GM19193 (cell line): ENCODE data around the gene TMF1.

Experiments used
- POLR2A ChIP-seq: IDR thresholded peaks from 4 replicates; pipeline ENCODE4 v1.6.1; 2011; ENCODE audit not compliant: insufficient read depth, insufficient read length; ENCODE audit errors: extremely low read depth

Gene TMF1

DNA sequence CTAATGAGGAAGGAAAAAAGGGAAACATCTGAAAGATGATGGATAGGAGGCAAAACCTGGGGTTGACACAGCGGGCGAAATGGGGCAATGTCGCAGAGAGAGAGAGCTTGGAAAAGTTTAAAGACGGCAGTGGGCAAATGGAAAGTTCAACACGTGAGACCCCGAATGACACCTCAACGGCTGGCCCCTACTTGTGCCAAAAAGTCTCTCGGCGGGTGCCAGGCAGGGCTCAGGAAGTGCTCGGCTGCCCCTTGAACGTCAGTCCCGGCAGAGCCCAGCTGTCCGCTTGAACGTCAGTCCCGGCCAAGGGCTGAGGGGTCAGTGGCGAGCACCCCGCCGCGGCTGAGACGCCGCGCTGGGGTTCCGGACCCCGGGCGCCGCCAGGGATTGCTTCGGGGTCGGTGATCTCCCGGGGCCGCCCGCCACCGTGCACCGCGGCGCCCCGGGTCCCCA lies 39.3 kb downstream of the TMF1 start:
- TF ChIP-seq POLR2A = no peak

DNA sequence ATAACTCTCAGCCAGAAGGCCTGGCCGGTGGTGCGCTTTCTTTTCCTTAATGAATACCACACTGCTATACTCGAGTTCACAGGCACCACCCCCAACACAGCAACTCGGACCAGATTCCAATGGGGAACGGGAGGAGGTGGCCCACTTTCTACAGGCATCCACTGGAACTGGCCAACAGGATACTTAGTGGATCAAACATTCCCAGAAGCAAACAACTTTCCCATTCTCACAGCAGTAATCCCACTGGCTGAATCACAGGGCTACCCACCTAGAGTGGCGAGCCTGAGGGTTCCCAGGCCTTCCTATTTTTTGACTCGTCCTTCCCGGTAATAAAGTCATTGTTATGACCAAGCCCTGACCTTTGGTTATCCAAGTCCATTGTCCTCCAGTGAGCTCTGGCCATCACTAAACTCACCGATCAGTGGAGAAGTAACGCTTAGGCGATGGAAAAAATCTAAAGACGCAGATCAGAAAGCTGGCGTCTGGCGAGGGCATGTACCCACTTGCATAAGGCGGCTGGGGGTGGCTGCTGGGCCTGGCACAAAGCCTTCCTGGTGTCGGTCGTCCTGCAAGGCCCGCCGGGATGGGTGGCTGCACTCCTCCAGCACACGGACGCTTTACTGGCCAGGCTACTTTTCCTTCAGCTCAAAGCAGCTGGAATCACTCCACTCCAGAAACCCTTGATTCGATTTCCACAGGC lies 39.9 kb downstream of the TMF1 start:
- TF ChIP-seq POLR2A = no peak

DNA sequence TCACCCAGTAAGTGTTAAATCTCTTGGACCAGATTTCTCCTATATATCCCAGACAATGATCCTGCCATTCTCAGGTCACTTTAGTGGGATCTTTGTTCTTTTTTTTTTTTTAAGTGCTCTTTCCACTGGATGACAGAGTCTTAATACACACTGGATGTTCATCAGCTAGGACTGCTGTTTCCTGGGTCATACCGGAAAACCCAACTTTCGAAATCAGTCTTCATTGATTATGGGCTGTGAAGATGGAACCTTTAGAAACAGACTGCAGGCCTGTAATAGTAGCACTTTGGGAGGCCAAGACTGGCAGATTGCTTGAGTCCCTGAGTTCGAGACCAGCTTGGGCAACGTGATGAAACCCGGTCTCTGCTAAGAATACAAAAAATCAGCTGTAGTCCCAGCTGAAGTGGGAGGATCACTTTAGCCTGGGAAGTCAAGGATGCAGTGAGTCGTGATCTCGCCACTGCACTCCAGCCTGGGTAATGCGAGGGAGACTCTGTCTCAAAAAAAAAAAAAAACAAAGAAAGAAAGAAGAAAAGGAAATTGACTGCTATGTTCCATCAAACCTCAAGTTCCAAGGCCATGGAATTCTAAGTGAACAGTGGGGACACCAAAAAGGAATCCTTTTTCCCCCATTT lies 40.9 kb downstream of the TMF1 start:
- TF ChIP-seq POLR2A = no peak

DNA sequence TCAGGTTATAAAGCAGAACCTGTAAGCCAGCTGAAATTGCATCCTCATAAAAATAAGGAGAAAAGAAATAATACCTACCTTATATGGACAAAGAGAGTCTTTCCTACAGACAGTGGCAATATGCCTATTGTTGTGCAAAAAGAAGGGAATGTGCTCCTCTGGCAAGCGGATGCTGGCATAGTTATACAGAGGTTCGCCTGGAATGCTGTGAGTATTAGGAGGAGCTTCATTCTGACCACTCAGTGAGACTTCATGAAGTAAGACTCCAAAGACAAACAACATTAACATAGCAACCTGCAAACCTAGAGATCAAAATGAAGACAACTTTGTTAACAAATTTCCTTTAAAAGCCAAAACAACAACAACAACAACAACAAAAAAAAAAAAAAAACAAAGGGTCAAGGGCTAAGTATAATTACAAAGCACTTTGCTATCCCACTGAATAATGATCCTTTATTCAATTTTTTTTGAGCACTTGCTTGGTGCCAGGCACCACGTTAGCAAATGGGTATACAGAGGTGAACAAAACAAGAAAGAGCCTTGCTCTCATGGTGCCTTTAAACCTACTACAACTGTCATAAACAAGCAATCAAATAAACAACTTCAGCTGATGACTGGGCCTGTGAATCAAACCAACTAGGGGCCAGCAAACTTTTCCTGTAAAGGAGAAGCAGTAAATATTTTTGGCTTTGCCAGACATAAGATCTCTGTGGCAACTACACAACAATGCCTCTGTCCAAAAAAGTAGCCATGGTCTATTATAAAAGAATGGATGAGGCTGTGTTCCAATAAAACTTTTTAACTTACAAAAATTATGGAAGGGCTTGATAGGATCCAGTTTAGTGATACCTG lies 42.3 kb downstream of the TMF1 start:
- no peak for TF ChIP-seq POLR2A

DNA sequence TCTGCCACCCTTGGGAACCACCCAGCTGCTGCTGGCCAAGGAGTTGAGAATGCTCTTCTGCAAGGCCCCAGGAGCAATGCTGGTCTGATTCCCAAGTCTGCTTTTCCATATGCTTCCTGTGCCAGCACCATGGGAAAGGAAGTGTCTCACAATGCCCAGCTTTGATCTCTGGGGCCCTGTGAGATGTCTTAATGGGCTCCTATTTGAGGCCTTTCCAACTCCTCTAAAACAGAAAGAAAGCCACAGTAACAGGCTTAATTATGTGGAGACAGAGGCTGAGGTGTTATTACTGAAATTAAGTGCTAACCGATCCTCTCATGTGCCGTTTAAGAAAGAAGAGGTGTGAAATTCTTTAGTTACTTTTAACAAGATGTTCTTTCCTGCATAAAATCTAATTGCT lies 43.2 kb downstream of the TMF1 start:
- no peak for TF ChIP-seq POLR2A

DNA sequence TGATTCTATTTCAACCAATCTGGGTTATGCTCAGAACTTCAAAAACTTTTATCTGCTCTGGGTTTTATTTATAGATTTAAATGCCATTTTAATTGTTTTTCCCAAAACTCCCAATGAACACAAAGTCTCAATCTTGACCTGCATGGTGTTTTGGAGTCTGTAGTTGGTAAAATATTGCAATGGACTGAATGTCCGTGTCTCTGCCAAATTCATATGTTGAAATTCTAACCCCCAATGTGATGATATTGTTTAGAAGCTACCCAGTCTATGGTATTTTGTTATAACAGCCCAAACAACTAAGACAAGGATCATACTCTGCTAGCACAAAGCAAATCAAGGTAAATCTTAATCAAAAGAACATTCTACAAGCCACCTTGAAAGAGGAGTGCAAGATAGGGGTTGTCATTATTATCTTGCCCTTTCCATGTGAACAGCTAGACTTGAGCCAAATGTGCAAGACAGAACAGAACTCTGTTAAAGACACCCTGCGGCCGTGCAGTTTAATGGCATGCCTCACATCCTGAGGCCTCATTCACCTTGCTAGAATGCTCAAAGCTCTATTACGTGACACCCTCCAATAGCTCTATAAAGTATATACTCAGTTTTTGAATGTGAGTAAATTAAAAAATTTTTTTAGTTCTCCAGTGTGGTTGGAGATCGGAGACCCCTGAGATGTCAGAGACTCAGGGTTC lies 46.2 kb downstream of the TMF1 start:
- TF ChIP-seq POLR2A = no peak

DNA sequence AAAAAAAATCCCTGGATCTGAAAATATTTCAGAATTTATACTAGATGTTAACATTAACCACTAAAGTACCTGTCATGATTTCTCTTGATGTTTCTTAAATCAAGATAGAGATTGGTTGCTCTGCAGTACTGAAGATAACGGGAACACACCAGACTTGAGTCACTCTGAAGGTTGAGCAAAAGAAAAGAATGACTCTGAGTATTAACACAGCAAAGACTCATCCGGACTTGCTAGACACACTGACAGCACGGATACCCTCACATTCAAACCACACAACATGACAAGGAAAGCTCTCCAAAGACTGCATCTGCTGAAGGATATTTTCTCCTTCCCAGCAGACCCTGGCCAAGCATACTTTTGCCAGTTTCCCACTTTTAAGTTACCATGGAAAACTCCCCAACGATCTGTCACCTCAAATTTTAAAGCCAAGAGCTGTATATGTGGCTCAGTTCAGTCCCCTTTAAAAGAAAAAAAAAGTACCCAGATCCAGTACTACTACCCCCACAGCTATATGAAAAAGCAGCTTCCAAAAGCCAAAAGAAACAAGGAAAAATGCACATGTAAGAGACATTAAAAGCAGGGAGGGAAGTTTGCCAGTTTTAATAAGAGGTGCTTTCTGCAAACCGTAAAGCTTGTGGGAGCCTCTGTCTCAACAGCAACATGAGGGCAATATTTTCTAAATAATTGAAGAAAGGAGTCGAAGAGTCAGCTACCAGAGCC lies 46.9 kb downstream of the TMF1 start:
- no peak for TF ChIP-seq POLR2A

DNA sequence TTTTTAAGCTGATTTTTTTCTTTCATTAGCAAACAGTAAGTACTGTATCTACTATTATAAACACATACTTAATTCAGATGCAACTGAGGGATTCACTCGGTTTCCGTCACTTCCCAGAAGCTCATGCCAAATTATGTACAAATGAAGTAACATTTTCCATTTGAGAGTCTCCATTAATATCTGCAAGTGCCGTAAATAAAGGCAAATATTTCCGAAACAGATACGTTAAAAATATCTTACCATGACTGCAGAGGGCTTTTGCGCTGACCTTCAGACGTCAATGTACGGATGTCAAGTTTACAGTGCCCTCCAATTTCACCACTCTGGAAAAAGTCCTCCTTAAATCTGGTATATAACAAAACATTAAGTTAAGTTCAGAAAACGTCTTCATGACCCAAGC lies 48.0 kb downstream of the TMF1 start:
- no peak for TF ChIP-seq POLR2A

DNA sequence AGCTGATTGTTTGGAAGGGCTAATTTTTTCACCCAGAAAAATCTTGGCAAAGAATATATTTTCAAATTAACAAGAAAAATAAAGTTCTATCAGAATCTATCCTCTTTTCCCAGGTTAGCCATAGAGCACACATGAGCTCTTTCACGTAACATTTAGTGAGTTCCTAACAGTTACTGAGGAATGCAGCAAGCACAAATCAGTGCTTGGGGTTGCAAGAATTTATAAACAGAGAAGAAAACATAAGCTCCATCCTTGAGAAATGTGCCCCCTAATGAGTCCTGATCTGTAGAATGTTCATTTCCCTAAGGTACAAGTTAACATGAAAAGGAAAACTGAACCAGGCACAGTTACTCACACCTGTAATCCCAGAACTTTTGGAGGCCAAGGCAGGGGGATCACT lies 52.5 kb downstream of the TMF1 start:
- TF ChIP-seq POLR2A = no peak

DNA sequence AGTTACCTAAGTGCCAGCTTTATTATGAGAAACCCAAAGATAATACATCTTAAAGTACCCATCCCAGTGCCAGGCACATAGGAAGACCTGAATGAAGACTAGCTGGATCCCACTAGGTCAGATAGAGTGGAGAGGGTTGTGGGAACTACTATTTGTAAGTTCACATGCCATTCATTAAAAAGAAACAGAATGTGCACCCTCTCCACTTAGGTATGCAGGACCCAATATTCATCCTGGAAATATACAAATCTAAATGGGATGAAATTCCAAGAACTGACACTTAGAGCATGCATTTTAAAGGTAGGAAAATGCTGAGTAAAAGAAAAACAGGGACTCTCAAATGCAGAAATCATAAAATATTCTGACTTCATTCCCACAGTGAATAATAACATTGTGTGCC lies 53.0 kb downstream of the TMF1 start:
- TF ChIP-seq POLR2A = no peak

DNA sequence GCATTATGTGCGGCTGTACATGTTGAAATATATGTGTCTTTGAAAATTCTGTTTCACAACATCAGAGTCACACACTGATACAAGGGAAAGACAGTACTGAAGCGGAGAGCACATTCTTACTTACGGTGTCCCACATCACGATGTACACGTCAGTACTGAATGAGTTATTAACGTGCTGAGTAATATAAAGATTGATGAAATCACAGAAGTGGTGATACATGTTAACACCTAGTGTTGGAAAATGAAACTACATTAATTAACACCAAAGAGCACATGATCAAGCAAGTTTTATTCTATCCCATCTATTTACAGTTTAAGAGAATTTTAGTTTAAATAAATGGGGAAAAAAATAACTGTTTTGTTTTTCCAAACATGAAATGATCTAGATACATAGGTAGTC lies 54.2 kb downstream of the TMF1 start:
- TF ChIP-seq POLR2A = no peak

DNA sequence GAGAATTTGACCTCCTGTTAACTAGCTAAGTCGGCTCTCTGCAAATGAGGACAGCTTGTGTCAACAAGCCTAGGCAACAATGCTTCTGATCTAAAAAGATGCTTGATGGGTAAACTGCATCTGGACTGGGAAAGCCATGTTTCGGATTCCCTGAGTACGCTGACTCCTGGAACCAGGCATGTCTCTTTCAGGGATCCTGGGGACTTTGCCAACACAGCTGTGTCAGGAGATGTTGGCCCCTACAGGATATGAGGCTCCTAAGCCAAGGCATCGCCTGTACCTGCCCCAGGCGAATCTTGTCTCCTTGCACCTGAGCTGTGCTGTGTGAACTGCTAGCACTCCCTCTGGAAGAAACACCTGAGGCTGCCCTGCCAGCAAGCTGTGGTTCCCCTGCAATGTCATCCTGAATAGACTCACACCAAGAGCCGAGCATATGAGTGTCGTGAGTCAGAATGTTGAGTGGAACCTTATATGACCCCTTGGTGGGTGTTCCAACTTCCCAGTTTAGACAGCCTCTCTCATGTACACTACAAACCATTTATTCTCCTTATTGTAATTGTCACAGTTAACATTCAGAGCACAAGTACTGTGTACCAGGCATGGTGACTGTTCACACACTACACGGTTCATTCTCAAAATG lies 55.7 kb downstream of the TMF1 start:
- no peak for TF ChIP-seq POLR2A

DNA sequence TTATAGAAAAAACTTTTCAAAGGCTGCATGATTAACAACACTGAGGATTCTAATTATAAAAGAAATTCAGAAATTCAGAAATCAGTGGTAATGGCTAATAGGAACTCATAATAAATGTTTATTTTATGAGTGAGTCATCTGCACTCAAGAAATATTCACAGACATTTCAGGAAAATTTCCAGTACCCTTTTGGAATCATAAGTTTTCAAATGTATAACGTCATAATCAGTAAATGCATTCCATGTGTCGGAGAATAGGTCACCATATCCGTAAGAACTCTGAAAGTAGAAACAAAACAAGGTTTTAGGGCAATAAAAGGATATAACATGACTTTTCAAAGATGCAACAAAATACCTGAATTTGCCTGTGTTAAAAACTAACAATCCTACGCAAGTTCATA lies 63.4 kb downstream of the TMF1 start:
- TF ChIP-seq POLR2A = no peak

DNA sequence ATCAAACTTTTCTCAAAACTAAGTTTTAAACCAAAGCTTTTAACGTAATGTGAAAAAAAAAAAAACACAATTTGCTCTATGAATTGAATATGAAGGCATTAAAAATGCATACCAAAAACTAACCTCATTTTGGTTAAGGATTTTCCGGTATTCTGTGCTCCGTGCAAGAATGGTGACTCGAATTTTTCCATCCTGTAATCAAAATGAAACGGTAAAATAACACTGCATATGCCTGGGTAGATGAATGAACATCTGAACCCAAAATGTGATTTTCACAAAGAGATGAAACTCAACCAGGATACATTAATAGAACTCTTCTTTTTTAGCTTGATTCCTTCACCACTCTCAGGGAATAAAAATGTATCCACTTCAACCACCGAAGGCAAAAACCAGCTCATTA lies 64.8 kb downstream of the TMF1 start:
- TF ChIP-seq POLR2A = no peak

DNA sequence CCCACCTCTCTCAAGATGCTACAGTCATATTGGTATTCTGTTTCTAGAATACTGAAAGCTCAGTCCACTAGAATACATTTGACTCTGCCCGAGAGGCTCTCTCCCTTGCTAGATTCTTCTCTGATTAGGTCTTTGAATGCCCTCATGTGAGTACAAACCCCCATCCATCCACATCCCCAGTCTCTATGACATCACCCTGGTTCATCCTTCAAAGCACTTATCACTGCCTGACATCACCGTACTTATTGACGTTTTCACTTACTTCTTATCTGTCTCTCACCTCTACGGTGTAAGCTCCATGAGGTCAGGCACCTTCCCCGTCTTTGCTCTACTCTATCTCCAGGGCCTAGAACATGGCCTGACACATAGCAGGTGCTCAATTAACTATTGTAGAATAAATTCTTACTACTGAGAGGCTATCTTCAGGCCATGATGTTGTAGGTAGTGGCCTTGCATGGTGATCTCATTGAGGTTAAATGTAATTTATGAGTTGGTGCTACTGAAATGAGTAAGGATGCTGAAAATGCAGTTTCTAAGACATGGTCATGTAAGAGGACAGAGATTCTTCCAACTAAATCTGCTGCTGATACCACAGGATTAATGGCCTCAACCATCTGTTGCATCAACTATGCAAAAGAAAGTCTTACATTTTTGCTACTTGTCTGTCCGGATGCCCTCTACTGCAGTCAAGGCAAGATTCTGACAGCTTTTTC lies 65.5 kb downstream of the TMF1 start:
- no peak for TF ChIP-seq POLR2A
